ENCODE results near the gene BDKRB1. TPM values are rescaled to one million over a fixed set of nuclear protein-coding genes. Genes with fewer than 3 reads are reported as not detected.
"Not testable (repeated sequence)": the region's sequence is repeated elsewhere in the genome, so short reads cannot be mapped to it uniquely, and the experiment has no call there.

The BDKRB1 gene
- total RNA-seq, 1 donor from 2014 or later: not detected

GRCh38 chr14:96233661-96234060 is 22.3 kb upstream of the BDKRB1 start:
- intact Hi-C loops (cut with micrococcal nuclease): no loop called here

GRCh38 chr14:96235426-96235825 is 20.6 kb upstream of the BDKRB1 start:
- intact Hi-C loops (cut with micrococcal nuclease): no loop called here

GRCh38 chr14:96237641-96238040 is 18.4 kb upstream of the BDKRB1 start:
- intact Hi-C loops (cut with micrococcal nuclease): loop anchor here (1.0 kb wide), 1 partner anchor 32 kb away; no protein-coding TSS in a partner anchor

GRCh38 chr14:96238676-96239265 is 17.2 kb upstream of the BDKRB1 start:
- intact Hi-C loops (cut with micrococcal nuclease): no loop called here

- intact Hi-C loops (cut with micrococcal nuclease): no loop called here
These were observed 16.3 kb upstream of the BDKRB1 start for GRCh38 chr14:96239711-96240141.

GRCh38 chr14:96240641-96241040 is 15.4 kb upstream of the BDKRB1 start:
- intact Hi-C loops (cut with micrococcal nuclease): no loop called here

GRCh38 chr14:96242126-96242525 is 13.9 kb upstream of the BDKRB1 start:
- intact Hi-C loops (cut with micrococcal nuclease): no loop called here

GRCh38 chr14:96243785-96244184 is 12.2 kb upstream of the BDKRB1 start:
- intact Hi-C loops (cut with micrococcal nuclease): no loop called here

- intact Hi-C loops (cut with micrococcal nuclease): not testable (repeated sequence)
These were observed 10.9 kb upstream of the BDKRB1 start for GRCh38 chr14:96245074-96245473.

GRCh38 chr14:96245710-96246538 is 10.1 kb upstream of the BDKRB1 start:
- intact Hi-C loops (cut with micrococcal nuclease): no loop called here

GRCh38 chr14:96246539-96246847 is 9.5 kb upstream of the BDKRB1 start:
- intact Hi-C loops (cut with micrococcal nuclease): no loop called here

- intact Hi-C loops (cut with micrococcal nuclease): no loop called here
These were observed 9.0 kb upstream of the BDKRB1 start for GRCh38 chr14:96247031-96247430.

GRCh38 chr14:96249029-96249428 is 7.0 kb upstream of the BDKRB1 start:
- intact Hi-C loops (cut with micrococcal nuclease): no loop called here

- intact Hi-C loops (cut with micrococcal nuclease): no loop called here
These were observed 5.5 kb upstream of the BDKRB1 start for GRCh38 chr14:96250485-96250884.

GRCh38 chr14:96251656-96252155 is 4.3 kb upstream of the BDKRB1 start:
- intact Hi-C loops (cut with micrococcal nuclease): no loop called here

GRCh38 chr14:96252323-96252998 is 3.5 kb upstream of the BDKRB1 start:
- intact Hi-C loops (cut with micrococcal nuclease): no loop called here

GRCh38 chr14:96252999-96253539 is 2.9 kb upstream of the BDKRB1 start:
- intact Hi-C loops (cut with micrococcal nuclease): no loop called here

- intact Hi-C loops (cut with micrococcal nuclease): no loop called here
These were observed 1.3 kb upstream of the BDKRB1 start for GRCh38 chr14:96254687-96255086.

- intact Hi-C loops (cut with micrococcal nuclease): no loop called here
These were observed 397 bp downstream of the BDKRB1 start for GRCh38 chr14:96256407-96256806.

GRCh38 chr14:96257056-96257455 is 1.0 kb downstream of the BDKRB1 start:
- intact Hi-C loops (cut with micrococcal nuclease): no loop called here

GRCh38 chr14:96257900-96258299 is 1.9 kb downstream of the BDKRB1 start:
- intact Hi-C loops (cut with micrococcal nuclease): no loop called here

- intact Hi-C loops (cut with micrococcal nuclease): no loop called here
These were observed 4.4 kb downstream of the BDKRB1 start for GRCh38 chr14:96260341-96260821.

Data from T-helper 1 cell treated with Interleukin-12 subunit alpha and Interleukin-12 subunit beta and Interleukin-4 antibody, amounts not matched to agents 30 ng/mL and 1 ng/mL, for 36 hours (primary cell).